ENCODE measurements around the gene ADGRV1.

DNA sequence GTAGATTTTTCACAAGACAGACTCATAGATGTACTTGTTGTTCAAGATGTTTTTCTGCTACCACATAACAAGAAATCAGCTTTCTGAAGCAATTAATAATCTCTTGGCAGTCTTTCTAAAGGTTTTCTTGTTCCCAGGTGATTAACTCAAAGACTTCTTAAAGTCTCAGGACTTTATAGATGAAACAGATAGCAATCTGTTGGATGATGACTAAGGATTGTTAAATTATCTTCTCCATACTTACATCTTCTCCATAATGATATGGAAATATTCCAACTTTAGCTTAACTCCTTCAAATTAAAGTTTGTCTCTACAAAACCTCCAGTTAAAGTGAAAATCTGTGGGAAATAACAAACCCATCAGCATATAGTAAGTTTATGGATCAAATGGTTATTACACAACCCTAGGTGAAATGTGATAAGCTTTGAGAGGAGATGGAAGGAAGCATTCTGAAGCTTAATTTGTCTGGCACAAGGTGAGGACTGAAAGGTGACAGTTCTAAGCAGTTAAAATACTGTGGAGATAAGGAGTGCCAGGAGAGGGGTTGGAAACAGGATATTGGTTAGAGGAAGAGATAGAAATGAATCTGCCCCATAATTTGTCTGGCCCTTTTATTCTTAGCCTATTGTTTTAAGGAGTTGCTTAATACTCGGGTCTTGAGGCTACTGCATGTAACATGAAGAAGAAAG lies 326.7 kb downstream of the ADGRV1 start:
- TF ChIP-seq CTCF (IDR thresholded peaks at IDR 0.05) = no peak
- TF ChIP-seq POLR2AphosphoS5 (IDR thresholded peaks at IDR 0.05) = no peak
